ENCODE data around the gene TBC1D16.

GRCh38 chr17:79912552-79913330 is 122.9 kb downstream of the TBC1D16 start:
- no peak for TF ChIP-seq POLR2A (IDR thresholded peaks at IDR 0.05)
- no peak for TF ChIP-seq POLR2AphosphoS5 (IDR thresholded peaks at IDR 0.05)
- no peak for TF ChIP-seq CTCF (IDR thresholded peaks at IDR 0.05)

Data from breast epithelium (tissue), 3 donors.